ENCODE measurements around the gene CCDC9. TPM values are rescaled to one million over a fixed set of nuclear protein-coding genes. Genes with fewer than 3 reads are reported as not detected.

The CCDC9 gene
- total and polyA plus RNA-seq, 2 experiments from 2014 or later = 14.5 to 15.0 TPM

GRCh38 chr19:47310323-47310722, 54.0 kb downstream of the CCDC9 start:
- no peak overlapping the region for H3K27ac Mint-ChIP-seq

More at GRCh38 chr19:47310323-47310722, 54.0 kb downstream of the CCDC9 start:
- H3K79me2 ChIP-seq (replicated peaks; ENCODE audit: insufficient read depth) = no peaks in the 10 kb centered on the region
- Mint-ChIP-seq H3K4me3 (no peak overlapping the region), H3K27me3 (ENCODE audit: insufficient read depth, low read depth, poor library complexity) (peaks cover 6% of the 10 kb centered on the region), H3K9me3 (peaks cover 6% of the 10 kb centered on the region), H3K4me1 (peaks cover 2% of the 10 kb centered on the region; the same call in 2 of the 3 replicates), H3K36me3 (ENCODE audit: low read depth) (no peaks in the 10 kb centered on the region)
- no peak overlapping the region for H2AFZ ChIP-seq
- no peaks in the 10 kb centered on the region for H3F3A ChIP-seq (replicated peaks; ENCODE audit: low read depth)
- no peak for ATAC-seq
- H3K36me3 ChIP-seq (ENCODE audit: insufficient read depth) = no peaks in the 10 kb centered on the region
- no peaks in the 10 kb centered on the region for H4K20me1 ChIP-seq (replicated peaks; ENCODE audit: insufficient read depth)
- no peak overlapping the region for H3K27ac ChIP-seq (ENCODE audit: low read depth)
- H3K27me3 ChIP-seq (ENCODE audit: insufficient read depth) = no peaks in the 10 kb centered on the region
- H3K4me1 ChIP-seq (ENCODE audit: insufficient read depth) = no peaks in the 10 kb centered on the region
- DNase-seq (ENCODE audit: low spot score) = no peak
- H3K4me3 ChIP-seq = no peak overlapping the region
- H3K9me2 ChIP-seq (ENCODE audit: insufficient read depth) = no peaks in the 10 kb centered on the region
- no peak overlapping the region for H3K4me2 ChIP-seq
- no peak for TF ChIP-seq ZNF331 (CRISPR knock-in tag; IDR thresholded peaks at IDR 0.05; ENCODE audit: low read depth)
- TF ChIP-seq CREB1 (CRISPR knock-in tag; IDR thresholded peaks at IDR 0.05; ENCODE audit: low read depth) = no peak
- no peak for TF ChIP-seq POLR2AphosphoS5 (IDR thresholded peaks at IDR 0.05; ENCODE audit: low read depth)
- no peak for TF ChIP-seq NANOG (IDR thresholded peaks at IDR 0.05; ENCODE audit: borderline replicate concordance)
- TF ChIP-seq, protein P1, sequence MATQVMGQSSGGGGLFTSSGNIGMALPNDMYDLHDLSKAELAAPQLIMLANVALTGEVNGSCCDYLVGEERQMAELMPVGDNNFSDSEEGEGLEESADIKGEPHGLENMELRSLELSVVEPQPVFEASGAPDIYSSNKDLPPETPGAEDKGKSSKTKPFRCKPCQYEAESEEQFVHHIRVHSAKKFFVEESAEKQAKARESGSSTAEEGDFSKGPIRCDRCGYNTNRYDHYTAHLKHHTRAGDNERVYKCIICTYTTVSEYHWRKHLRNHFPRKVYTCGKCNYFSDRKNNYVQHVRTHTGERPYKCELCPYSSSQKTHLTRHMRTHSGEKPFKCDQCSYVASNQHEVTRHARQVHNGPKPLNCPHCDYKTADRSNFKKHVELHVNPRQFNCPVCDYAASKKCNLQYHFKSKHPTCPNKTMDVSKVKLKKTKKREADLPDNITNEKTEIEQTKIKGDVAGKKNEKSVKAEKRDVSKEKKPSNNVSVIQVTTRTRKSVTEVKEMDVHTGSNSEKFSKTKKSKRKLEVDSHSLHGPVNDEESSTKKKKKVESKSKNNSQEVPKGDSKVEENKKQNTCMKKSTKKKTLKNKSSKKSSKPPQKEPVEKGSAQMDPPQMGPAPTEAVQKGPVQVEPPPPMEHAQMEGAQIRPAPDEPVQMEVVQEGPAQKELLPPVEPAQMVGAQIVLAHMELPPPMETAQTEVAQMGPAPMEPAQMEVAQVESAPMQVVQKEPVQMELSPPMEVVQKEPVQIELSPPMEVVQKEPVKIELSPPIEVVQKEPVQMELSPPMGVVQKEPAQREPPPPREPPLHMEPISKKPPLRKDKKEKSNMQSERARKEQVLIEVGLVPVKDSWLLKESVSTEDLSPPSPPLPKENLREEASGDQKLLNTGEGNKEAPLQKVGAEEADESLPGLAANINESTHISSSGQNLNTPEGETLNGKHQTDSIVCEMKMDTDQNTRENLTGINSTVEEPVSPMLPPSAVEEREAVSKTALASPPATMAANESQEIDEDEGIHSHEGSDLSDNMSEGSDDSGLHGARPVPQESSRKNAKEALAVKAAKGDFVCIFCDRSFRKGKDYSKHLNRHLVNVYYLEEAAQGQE (IDR thresholded peaks at IDR 0.05; ENCODE audit: unreplicated experiment) = no peak
- no peak for TF ChIP-seq ZNF114 (CRISPR knock-in tag; IDR thresholded peaks at IDR 0.05)
- TF ChIP-seq JUNB (IDR thresholded peaks at IDR 0.05; ENCODE audit: unreplicated experiment) = no peak
- no peak for TF ChIP-seq ZNF462 (CRISPR knock-in tag; IDR thresholded peaks at IDR 0.05)
- no peak for TF ChIP-seq EZH2 (IDR thresholded peaks at IDR 0.05; ENCODE audit: low read depth, unreplicated experiment)
- TF ChIP-seq, protein P2, sequence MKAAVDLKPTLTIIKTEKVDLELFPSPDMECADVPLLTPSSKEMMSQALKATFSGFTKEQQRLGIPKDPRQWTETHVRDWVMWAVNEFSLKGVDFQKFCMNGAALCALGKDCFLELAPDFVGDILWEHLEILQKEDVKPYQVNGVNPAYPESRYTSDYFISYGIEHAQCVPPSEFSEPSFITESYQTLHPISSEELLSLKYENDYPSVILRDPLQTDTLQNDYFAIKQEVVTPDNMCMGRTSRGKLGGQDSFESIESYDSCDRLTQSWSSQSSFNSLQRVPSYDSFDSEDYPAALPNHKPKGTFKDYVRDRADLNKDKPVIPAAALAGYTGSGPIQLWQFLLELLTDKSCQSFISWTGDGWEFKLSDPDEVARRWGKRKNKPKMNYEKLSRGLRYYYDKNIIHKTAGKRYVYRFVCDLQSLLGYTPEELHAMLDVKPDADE (IDR thresholded peaks at IDR 0.05) = no peak

Data from GM23338 (cell line).